SU-DHL-6 (cell line): Measurements from ENCODE around the gene KRTAP27-1.

Source experiments
- H2AFZ ChIP-seq: fragments of 200-600 bp; sonication (generic); 2 replicates; pipeline ENCODE4 v1.6.1; 2014; ENCODE audit warnings: low read depth, mild to moderate bottlenecking, moderate library complexity, mixed read lengths, antibody characterized with exemption, low read length; ENCODE audit not compliant: severe bottlenecking
- H3F3A ChIP-seq: fragments of 200-600 bp; shearing (Covaris generic); 2 replicates; pipeline ENCODE4 v1.6.0; 2016; ENCODE audit warnings: antibody characterized with exemption, mild to moderate bottlenecking; ENCODE audit not compliant: insufficient read depth
- H3K27ac ChIP-seq: fragments of 200-600 bp; sonication (generic); 2 replicates; pipeline ENCODE4 v1.5.1; 2016; ENCODE audit warnings: low read depth, mild to moderate bottlenecking, low read length, moderate library complexity, mixed read lengths
- H3K27me3 ChIP-seq: fragments of 200-600 bp; sonication (generic), shearing (Covaris generic); 2 replicates; pipeline ENCODE4 v1.6.0; 2014; ENCODE audit warnings: mild to moderate bottlenecking, low read length
- H3K36me3 ChIP-seq: fragments of 200-600 bp; sonication (generic); 2 replicates; pipeline ENCODE4 v1.6.1; 2014; ENCODE audit warnings: mild to moderate bottlenecking, low read length, mixed read lengths
- H3K4me2 ChIP-seq: fragments of 300-600, 200-600 bp; shearing (Covaris generic), sonication (generic); 2 replicates; pipeline ENCODE4 v1.6.0; 2014; ENCODE audit warnings: low read length, low read depth, mild to moderate bottlenecking; ENCODE audit not compliant: poor library complexity, severe bottlenecking
- H3K4me3 ChIP-seq: fragments of 200-600 bp; sonication (generic); 2 replicates; pipeline ENCODE4 v1.5.1; 2014; ENCODE audit warnings: antibody characterized with exemption, low read length, mild to moderate bottlenecking, mixed read lengths; ENCODE audit not compliant: insufficient read depth, poor library complexity, severe bottlenecking
- H3K79me2 ChIP-seq: fragments of 200-600 bp; sonication (generic); 2 replicates; pipeline ENCODE4 v1.6.1; 2014; ENCODE audit warnings: mild to moderate bottlenecking, low read length, moderate library complexity; ENCODE audit not compliant: insufficient read depth
- H3K9ac ChIP-seq: fragments of 200-600 bp; sonication (generic); 2 replicates; pipeline ENCODE4 v1.7.0; 2014; ENCODE audit warnings: mild to moderate bottlenecking, low read length
- H3K9me2 ChIP-seq: fragments of 200-600 bp; sonication (generic); replicated peaks from 2 replicates; pipeline ENCODE4 v1.6.1; 2014; ENCODE audit warnings: low read length; ENCODE audit not compliant: insufficient read depth
- H3K9me3 ChIP-seq: fragments of 200-600 bp; sonication (generic); 2 replicates; pipeline ENCODE4 v1.6.1; 2014; ENCODE audit warnings: low read length, mixed read lengths; ENCODE audit not compliant: insufficient read depth
- H4K20me1 ChIP-seq: fragments of 200-600 bp; sonication (generic); 2 replicates; pipeline ENCODE4 v1.6.1; 2014; ENCODE audit warnings: low read depth, mild to moderate bottlenecking, antibody characterized with exemption, low read length, moderate library complexity, mixed read lengths
- CTCF ChIP-seq: fragments of 200-600 bp; sonication (generic); IDR thresholded peaks from one replicate; pipeline ENCODE4 v1.5.1; 2017; ENCODE audit warnings: antibody characterized with exemption, mild to moderate bottlenecking, low read length, moderate library complexity; ENCODE audit not compliant: insufficient read depth, poor library complexity, severe bottlenecking
- EZH2phosphoT487 ChIP-seq: fragments of 200-600 bp; sonication (generic), shearing (Covaris generic); conservative IDR thresholded peaks from 2 replicates; pipeline ENCODE4 v1.6.1; 2018; ENCODE audit warnings: mild to moderate bottlenecking, antibody characterized with exemption, low read length, moderate library complexity, mixed read lengths

KRTAP27-1 gene

GRCh38 chr21:30306884-30307283 lies 30.6 kb downstream of the KRTAP27-1 start:
- TF ChIP-seq EZH2phosphoT487, result no peak
- no peak for TF ChIP-seq CTCF
- Histone ChIP-seq H3K79me2 (no peaks in the 10 kb centered on the region), H3K9ac (no peak overlapping the region)

GRCh38 chr21:30305136-30305535 lies 32.4 kb downstream of the KRTAP27-1 start:
- Histone ChIP-seq H2AFZ (no peak overlapping the region), H3F3A (no peaks in the 10 kb centered on the region), H3K9me2 (no peaks in the 10 kb centered on the region), H3K4me2 (no peak overlapping the region), H3K9me3 (peaks cover 4% of the 10 kb centered on the region; the same call in 1 of the 2 replicates), H3K9ac (no peak overlapping the region), H3K27ac (no peak overlapping the region), H3K27me3 (no peaks in the 10 kb centered on the region), H4K20me1 (no peaks in the 10 kb centered on the region), H3K36me3 (no peaks in the 10 kb centered on the region), H3K79me2 (no peaks in the 10 kb centered on the region), H3K4me3 (no peak overlapping the region)
- TF ChIP-seq EZH2phosphoT487 (no peak), CTCF (no peak)

More at GRCh38 chr21:30306884-30307283, 30.6 kb downstream of the KRTAP27-1 start:
- no peaks in the 10 kb centered on the region for H3K27me3 ChIP-seq
- no peak overlapping the region for H2AFZ ChIP-seq
- no peaks in the 10 kb centered on the region for H4K20me1 ChIP-seq
- H3F3A ChIP-seq, result no peaks in the 10 kb centered on the region
- H3K9me3 ChIP-seq, result peaks cover 4% of the 10 kb centered on the region; the same call in 1 of the 2 replicates
- H3K4me2 ChIP-seq, result no peak overlapping the region
- H3K9me2 ChIP-seq, result no peaks in the 10 kb centered on the region
- no peak overlapping the region for H3K4me3 ChIP-seq
- no peaks in the 10 kb centered on the region for H3K36me3 ChIP-seq
- no peak overlapping the region for H3K27ac ChIP-seq

GRCh38 chr21:30289215-30289614 lies 48.3 kb downstream of the KRTAP27-1 start, which contains the start of gene KRTAP25-1:
Gene KRTAP25-1 (minus strand): TSS chr21:30289514. CDS start chr21:30289490, 24 bp downstream.
- Histone ChIP-seq H3K27ac (no peak within 1 kb of the TSS), H3K9me3 (no peaks in the 10 kb centered on the region), H3K9ac (no peak within 1 kb of the TSS), H3K4me3 (no peak within 1 kb of the TSS), H3K79me2 (no peaks in the 10 kb centered on the region), H2AFZ (no peak within 1 kb of the TSS), H4K20me1 (no peaks in the 10 kb centered on the region), H3K9me2 (0 out of 2 replicates have a peak, but pooled peaks cover 3% of the 10 kb centered on the region), H3K27me3 (no peaks in the 10 kb centered on the region; the same call in 1 of the 2 replicates), H3F3A (no peaks in the 10 kb centered on the region), H3K4me2 (no peak within 1 kb of the TSS), H3K36me3 (no peaks in the 10 kb centered on the region)
- TF ChIP-seq EZH2phosphoT487, result no peak
- no peak for TF ChIP-seq CTCF
